Measurements from ENCODE around the gene DPP6.

DPP6 gene

GRCh38 chr7:154644366-154644765, 592.2 kb downstream of the DPP6 start:
- no peaks in the 10 kb centered on the region for H3K27me3 ChIP-seq (ENCODE audit: insufficient read depth, low read length)
- no peak overlapping the region for H3K27ac ChIP-seq (ENCODE audit: low read length)
- H3K9ac ChIP-seq (ENCODE audit: low read depth, low read length): no peak overlapping the region
- H3K9me3 ChIP-seq (ENCODE audit: insufficient read depth, low read depth, low read length): no peaks in the 10 kb centered on the region
- H3K4me1 ChIP-seq (ENCODE audit: insufficient read depth, low read length): no peaks in the 10 kb centered on the region; the same call in 1 of the 2 replicates
- H3K4me3 ChIP-seq (ENCODE audit: low read length): no peak overlapping the region
- no peaks in the 10 kb centered on the region for H3K36me3 ChIP-seq (ENCODE audit: insufficient read depth, low read depth, low read length)

GRCh38 chr7:154646126-154647013, 594.2 kb downstream of the DPP6 start:
- H3K36me3 ChIP-seq (ENCODE audit: insufficient read depth, low read depth, low read length): no peaks in the 10 kb centered on the region
- H3K4me1 ChIP-seq (ENCODE audit: insufficient read depth, low read length): no peaks in the 10 kb centered on the region
- H3K4me3 ChIP-seq (ENCODE audit: low read length): no peak overlapping the region
- H3K27me3 ChIP-seq (ENCODE audit: insufficient read depth, low read length): no peaks in the 10 kb centered on the region
- H3K27ac ChIP-seq (ENCODE audit: low read length): no peak overlapping the region
- H3K9me3 ChIP-seq (ENCODE audit: insufficient read depth, low read depth, low read length): no peaks in the 10 kb centered on the region
- H3K9ac ChIP-seq (ENCODE audit: low read depth, low read length): no peak overlapping the region

- H3K27me3 ChIP-seq (ENCODE audit: insufficient read depth, low read length): no peaks in the 10 kb centered on the region
Observed at GRCh38 chr7:154647625-154648024, 595.4 kb downstream of the DPP6 start.

GRCh38 chr7:154649015-154649414, 596.8 kb downstream of the DPP6 start:
- Histone ChIP-seq H3K4me1 (ENCODE audit: insufficient read depth, low read length) (no peaks in the 10 kb centered on the region), H3K9me3 (ENCODE audit: insufficient read depth, low read depth, low read length) (no peaks in the 10 kb centered on the region), H3K36me3 (ENCODE audit: insufficient read depth, low read depth, low read length) (no peaks in the 10 kb centered on the region), H3K9ac (ENCODE audit: low read depth, low read length) (no peak overlapping the region), H3K27ac (ENCODE audit: low read length) (no peak overlapping the region), H3K27me3 (ENCODE audit: insufficient read depth, low read length) (no peaks in the 10 kb centered on the region), H3K4me3 (ENCODE audit: low read length) (no peak overlapping the region)

More at GRCh38 chr7:154647625-154648024, 595.4 kb downstream of the DPP6 start:
- H3K27ac ChIP-seq (ENCODE audit: low read length): no peak overlapping the region
- no peak overlapping the region for H3K4me3 ChIP-seq (ENCODE audit: low read length)
- H3K36me3 ChIP-seq (ENCODE audit: insufficient read depth, low read depth, low read length): no peaks in the 10 kb centered on the region
- no peaks in the 10 kb centered on the region for H3K4me1 ChIP-seq (ENCODE audit: insufficient read depth, low read length)
- no peak overlapping the region for H3K9ac ChIP-seq (ENCODE audit: low read depth, low read length)
- no peaks in the 10 kb centered on the region for H3K9me3 ChIP-seq (ENCODE audit: insufficient read depth, low read depth, low read length)

- H3K27me3 ChIP-seq (ENCODE audit: insufficient read depth, low read length): no peaks in the 10 kb centered on the region
- no peak overlapping the region for H3K27ac ChIP-seq (ENCODE audit: low read length)
- H3K9me3 ChIP-seq (ENCODE audit: insufficient read depth, low read depth, low read length): no peaks in the 10 kb centered on the region
- H3K4me3 ChIP-seq (ENCODE audit: low read length): no peak overlapping the region
- H3K36me3 ChIP-seq (ENCODE audit: insufficient read depth, low read depth, low read length): no peaks in the 10 kb centered on the region
- H3K9ac ChIP-seq (ENCODE audit: low read depth, low read length): no peak overlapping the region
- no peaks in the 10 kb centered on the region for H3K4me1 ChIP-seq (ENCODE audit: insufficient read depth, low read length)
Observed at GRCh38 chr7:154649434-154649833, 597.2 kb downstream of the DPP6 start.

GRCh38 chr7:154650275-154650674, 598.1 kb downstream of the DPP6 start:
- H3K4me3 ChIP-seq (ENCODE audit: low read length): no peak overlapping the region
- no peak overlapping the region for H3K9ac ChIP-seq (ENCODE audit: low read depth, low read length)
- no peak overlapping the region for H3K27ac ChIP-seq (ENCODE audit: low read length)
- no peaks in the 10 kb centered on the region for H3K4me1 ChIP-seq (ENCODE audit: insufficient read depth, low read length)
- H3K27me3 ChIP-seq (ENCODE audit: insufficient read depth, low read length): no peaks in the 10 kb centered on the region
- no peaks in the 10 kb centered on the region for H3K9me3 ChIP-seq (ENCODE audit: insufficient read depth, low read depth, low read length)
- H3K36me3 ChIP-seq (ENCODE audit: insufficient read depth, low read depth, low read length): no peaks in the 10 kb centered on the region

- Histone ChIP-seq H3K4me3 (ENCODE audit: low read length) (no peak overlapping the region), H3K27me3 (ENCODE audit: insufficient read depth, low read length) (no peaks in the 10 kb centered on the region), H3K4me1 (ENCODE audit: insufficient read depth, low read length) (no peaks in the 10 kb centered on the region), H3K36me3 (ENCODE audit: insufficient read depth, low read depth, low read length) (no peaks in the 10 kb centered on the region), H3K9me3 (ENCODE audit: insufficient read depth, low read depth, low read length) (no peaks in the 10 kb centered on the region), H3K27ac (ENCODE audit: low read length) (no peak overlapping the region), H3K9ac (ENCODE audit: low read depth, low read length) (no peak overlapping the region)
Observed at GRCh38 chr7:154651501-154651900, 599.3 kb downstream of the DPP6 start.

- H3K9ac ChIP-seq (ENCODE audit: low read depth, low read length): no peak overlapping the region
- H3K9me3 ChIP-seq (ENCODE audit: insufficient read depth, low read depth, low read length): no peaks in the 10 kb centered on the region
- H3K4me3 ChIP-seq (ENCODE audit: low read length): no peak overlapping the region
- no peaks in the 10 kb centered on the region for H3K36me3 ChIP-seq (ENCODE audit: insufficient read depth, low read depth, low read length)
- H3K27me3 ChIP-seq (ENCODE audit: insufficient read depth, low read length): no peaks in the 10 kb centered on the region
- no peak overlapping the region for H3K27ac ChIP-seq (ENCODE audit: low read length)
- no peaks in the 10 kb centered on the region for H3K4me1 ChIP-seq (ENCODE audit: insufficient read depth, low read length)
Observed at GRCh38 chr7:154652564-154652963, 600.4 kb downstream of the DPP6 start.

GRCh38 chr7:154653281-154653680, 601.1 kb downstream of the DPP6 start:
- no peaks in the 10 kb centered on the region for H3K4me1 ChIP-seq (ENCODE audit: insufficient read depth, low read length)
- H3K9ac ChIP-seq (ENCODE audit: low read depth, low read length): no peak overlapping the region
- H3K4me3 ChIP-seq (ENCODE audit: low read length): no peak overlapping the region
- H3K9me3 ChIP-seq (ENCODE audit: insufficient read depth, low read depth, low read length): no peaks in the 10 kb centered on the region
- no peaks in the 10 kb centered on the region for H3K36me3 ChIP-seq (ENCODE audit: insufficient read depth, low read depth, low read length)
- H3K27ac ChIP-seq (ENCODE audit: low read length): no peak overlapping the region
- H3K27me3 ChIP-seq (ENCODE audit: insufficient read depth, low read length): no peaks in the 10 kb centered on the region

GRCh38 chr7:154656618-154657017, 604.4 kb downstream of the DPP6 start:
- Histone ChIP-seq H3K27ac (ENCODE audit: low read length) (no peak overlapping the region), H3K4me3 (ENCODE audit: low read length) (no peak overlapping the region), H3K27me3 (ENCODE audit: insufficient read depth, low read length) (no peaks in the 10 kb centered on the region), H3K9me3 (ENCODE audit: insufficient read depth, low read depth, low read length) (no peaks in the 10 kb centered on the region; the same call in 1 of the 2 replicates), H3K36me3 (ENCODE audit: insufficient read depth, low read depth, low read length) (no peaks in the 10 kb centered on the region), H3K9ac (ENCODE audit: low read depth, low read length) (no peak overlapping the region), H3K4me1 (ENCODE audit: insufficient read depth, low read length) (no peaks in the 10 kb centered on the region)

GRCh38 chr7:154666768-154667167, 614.6 kb downstream of the DPP6 start:
- Histone ChIP-seq H3K36me3 (ENCODE audit: insufficient read depth, low read depth, low read length) (no peaks in the 10 kb centered on the region), H3K9me3 (ENCODE audit: insufficient read depth, low read depth, low read length) (no peaks in the 10 kb centered on the region), H3K9ac (ENCODE audit: low read depth, low read length) (no peak overlapping the region), H3K4me3 (ENCODE audit: low read length) (no peak overlapping the region), H3K27me3 (ENCODE audit: insufficient read depth, low read length) (no peaks in the 10 kb centered on the region), H3K4me1 (ENCODE audit: insufficient read depth, low read length) (no peaks in the 10 kb centered on the region), H3K27ac (ENCODE audit: low read length) (no peak overlapping the region)

- H3K27me3 ChIP-seq (ENCODE audit: insufficient read depth, low read length): no peaks in the 10 kb centered on the region
- H3K27ac ChIP-seq (ENCODE audit: low read length): no peak overlapping the region
Observed at GRCh38 chr7:154672659-154673415, 620.6 kb downstream of the DPP6 start.

More at GRCh38 chr7:154672659-154673415, 620.6 kb downstream of the DPP6 start:
- Histone ChIP-seq H3K4me1 (ENCODE audit: insufficient read depth, low read length) (no peaks in the 10 kb centered on the region), H3K9ac (ENCODE audit: low read depth, low read length) (no peak overlapping the region), H3K9me3 (ENCODE audit: insufficient read depth, low read depth, low read length) (no peaks in the 10 kb centered on the region), H3K36me3 (ENCODE audit: insufficient read depth, low read depth, low read length) (no peaks in the 10 kb centered on the region), H3K4me3 (ENCODE audit: low read length) (no peak overlapping the region)
